CD4-positive, alpha-beta T cell treated with Interleukin-21 for 1 hour (primary cell): ENCODE results near the gene PTPN11.
"Not testable (repeated sequence)": the region's sequence is repeated elsewhere in the genome, so short reads cannot be mapped to it uniquely, and the experiment has no call there.

Source experiments
- DNase-seq: peaks from one replicate; pipeline ENCODE4 v3.0.0-alpha.2; 2020

PTPN11 gene

GRCh38 chr12:112518365-112518735, 99.6 kb downstream of the PTPN11 start:
- DNase-seq: no peak

DNA sequence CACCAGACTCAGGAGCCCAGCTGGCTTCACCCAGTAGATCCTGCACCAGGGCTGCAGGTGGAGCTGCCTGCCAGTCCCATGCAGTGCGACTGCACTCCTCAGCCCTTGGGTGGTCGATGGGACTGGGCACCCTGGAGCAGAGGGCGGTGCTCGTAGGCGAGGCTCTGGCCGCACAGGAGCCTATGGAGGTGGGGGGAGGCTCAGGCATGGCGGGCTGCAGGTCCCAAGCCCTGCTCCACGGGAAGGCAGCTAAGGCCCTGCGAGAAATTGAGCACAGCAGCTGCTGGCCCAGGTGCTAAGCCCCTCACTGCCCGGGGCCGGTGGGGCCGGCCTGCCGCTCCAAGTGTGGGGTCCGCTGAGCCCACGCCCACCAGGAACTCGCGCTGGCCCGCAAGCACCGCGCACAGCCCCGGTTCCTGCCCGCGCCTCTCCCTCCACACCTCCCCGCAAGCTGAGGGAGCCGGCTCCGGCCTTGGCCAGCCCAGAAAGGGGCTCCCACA, 101.1 kb downstream of the PTPN11 start:
- DNase-seq: not testable (repeated sequence)

DNA sequence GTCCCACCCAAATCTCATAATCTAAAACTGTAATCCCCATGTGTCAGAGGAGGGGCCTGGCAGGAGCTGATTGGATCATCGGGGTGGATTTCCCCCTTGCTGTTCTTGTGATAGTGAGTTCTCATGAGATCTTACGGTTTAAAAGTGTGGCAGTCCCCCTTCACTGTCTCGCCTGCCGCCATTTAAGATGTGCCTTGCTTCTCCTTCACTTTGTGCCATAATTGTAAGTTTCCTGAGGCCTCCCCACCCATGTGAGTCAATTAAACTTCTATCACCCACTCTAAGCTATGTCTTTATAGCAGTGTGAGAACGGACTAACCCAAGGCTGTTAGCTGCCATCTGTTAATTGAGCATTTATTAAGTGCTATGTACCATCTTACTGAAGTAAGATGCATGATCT, 105.1 kb downstream of the PTPN11 start:
- no peak for DNase-seq

GRCh38 chr12:112524269-112524668, 105.5 kb downstream of the PTPN11 start:
- no peak for DNase-seq

DNA sequence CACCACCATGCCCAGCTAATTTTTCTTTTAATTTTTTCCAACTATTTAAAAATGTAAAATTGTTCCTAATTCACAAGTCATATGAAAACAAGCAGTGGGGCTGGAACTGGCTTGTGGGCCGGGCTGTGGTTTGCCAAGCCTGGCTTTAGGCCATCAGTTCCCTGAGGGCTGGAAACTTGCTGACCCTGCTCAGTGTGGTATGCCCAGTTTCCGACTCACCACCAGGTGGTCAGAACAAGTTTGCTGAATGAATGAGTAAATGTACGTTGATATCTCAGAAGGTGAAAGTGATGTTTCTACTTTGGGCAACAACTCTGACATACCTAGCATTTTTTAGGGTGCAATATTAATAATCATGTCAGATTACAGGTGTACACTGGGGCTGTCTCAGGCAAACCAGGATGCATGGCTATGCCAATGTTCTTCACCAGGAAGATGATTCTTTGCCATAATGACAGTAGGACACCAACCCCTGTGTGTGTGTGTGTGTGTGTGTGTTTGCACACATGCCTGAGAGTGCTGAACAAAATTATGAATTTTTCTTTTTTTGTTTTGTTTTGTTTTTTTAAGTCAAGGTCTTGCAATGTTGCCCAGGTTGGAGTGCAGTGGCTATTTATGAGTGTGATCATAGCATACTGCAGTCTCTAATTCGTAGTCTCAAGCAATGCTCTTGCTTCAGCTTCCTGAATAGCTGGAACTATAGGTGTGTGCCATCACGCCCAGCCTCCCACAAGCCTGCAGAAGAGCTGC, 106.1 kb downstream of the PTPN11 start:
- DNase-seq: no peak

GRCh38 chr12:112525426-112525809, 106.7 kb downstream of the PTPN11 start:
- no peak for DNase-seq

- no peak for DNase-seq
These were observed 108.3 kb downstream of the PTPN11 start for GRCh38 chr12:112527082-112527481.

DNA sequence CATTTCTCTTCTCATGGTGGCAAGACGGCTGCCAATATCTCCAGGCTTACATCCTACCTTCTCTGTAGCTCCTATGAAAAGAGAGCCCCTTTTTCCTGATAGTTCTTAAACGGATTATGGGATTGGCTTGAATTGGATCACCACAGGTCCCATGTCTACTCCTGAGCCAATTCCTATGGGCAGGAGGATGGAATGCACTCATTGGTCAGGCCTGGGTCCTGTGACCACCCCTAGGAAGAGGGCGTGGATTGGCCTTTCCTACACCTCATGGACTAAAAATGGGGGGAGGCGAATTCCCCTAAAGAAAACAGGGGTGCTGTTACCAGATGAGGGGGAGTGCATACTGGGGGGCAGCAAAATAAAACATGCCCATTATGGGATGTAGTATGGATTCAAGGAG, 108.8 kb downstream of the PTPN11 start:
- no peak for DNase-seq

DNA sequence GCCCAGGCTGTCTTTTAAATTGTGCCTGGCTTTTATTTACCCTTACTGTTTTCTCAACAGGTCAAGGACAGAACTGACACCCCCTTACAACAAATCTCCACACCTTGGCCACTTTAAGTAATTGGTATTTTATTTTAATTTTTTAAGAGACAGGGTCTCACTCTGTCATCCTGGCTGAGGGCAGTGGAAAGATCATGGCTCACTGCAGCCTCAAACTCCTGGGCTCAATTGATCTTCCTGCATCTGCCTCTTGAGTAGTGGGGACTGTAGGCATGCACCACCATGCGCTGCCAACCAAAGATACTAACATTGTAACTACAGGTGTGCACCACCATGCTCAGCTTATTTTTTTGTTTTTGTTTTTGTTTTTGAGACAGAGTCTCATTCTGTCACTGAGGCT, 109.8 kb downstream of the PTPN11 start:
- no peak for DNase-seq

GRCh38 chr12:112530941-112531340, 112.2 kb downstream of the PTPN11 start:
- no peak for DNase-seq

DNA sequence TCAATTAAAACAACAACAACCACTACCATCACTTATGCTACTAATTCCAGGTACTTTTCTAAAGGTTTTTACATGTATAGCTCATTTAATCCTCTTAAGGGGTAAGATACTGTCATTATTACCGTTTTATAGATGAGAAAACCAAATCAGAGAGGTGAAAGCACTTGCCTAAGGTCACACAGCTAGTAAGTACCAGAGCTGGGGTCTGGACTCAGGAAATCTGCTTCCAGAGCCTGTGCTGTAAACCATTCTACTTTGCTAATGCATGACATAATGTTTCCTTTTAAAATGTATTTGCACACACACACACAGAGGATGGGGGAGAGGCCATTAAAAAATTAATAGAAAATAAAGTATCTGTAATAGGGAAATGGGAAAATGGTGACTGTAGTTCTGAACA, 113.4 kb downstream of the PTPN11 start:
- no peak for DNase-seq

DNA sequence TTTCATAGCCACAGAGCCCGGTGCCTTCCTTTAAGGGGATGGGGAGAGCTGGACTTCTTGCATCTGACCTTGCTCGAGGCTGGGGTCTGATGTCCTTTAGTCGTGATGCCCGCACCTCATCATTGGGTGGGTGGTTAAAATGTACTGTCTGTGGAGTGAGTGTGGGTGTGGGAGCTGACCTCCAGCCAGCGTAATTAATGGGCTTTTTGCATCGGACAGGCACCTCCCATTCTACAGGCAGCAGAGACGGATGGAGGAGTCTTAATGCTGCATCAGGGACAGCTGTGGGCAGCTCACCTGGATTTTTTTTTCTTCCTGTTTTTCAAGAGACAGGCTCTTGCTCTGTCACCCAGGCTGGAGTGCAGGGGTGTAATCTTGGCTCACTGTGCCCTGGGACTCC, 114.8 kb downstream of the PTPN11 start:
- no peak for DNase-seq

DNA sequence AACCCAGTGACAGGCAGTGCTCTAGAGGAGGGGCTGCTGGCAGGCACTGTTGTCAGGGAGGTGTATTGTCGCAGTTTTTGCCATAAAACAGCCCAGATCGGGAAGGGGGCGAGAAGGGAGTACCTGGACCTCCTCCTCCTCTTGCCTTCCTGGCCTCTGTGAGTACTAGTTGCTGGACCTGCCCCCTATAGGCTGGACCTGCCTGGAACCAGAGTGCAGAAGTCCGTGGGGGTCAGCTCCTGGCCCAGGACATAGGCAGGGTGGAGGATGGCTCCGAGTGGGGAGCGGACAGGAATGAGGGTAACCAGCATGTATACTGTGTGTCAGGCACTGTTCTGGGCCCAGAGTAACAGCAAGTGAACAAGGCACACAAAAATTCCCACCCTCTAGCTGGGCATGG, 116.3 kb downstream of the PTPN11 start:
- no peak for DNase-seq

DNA sequence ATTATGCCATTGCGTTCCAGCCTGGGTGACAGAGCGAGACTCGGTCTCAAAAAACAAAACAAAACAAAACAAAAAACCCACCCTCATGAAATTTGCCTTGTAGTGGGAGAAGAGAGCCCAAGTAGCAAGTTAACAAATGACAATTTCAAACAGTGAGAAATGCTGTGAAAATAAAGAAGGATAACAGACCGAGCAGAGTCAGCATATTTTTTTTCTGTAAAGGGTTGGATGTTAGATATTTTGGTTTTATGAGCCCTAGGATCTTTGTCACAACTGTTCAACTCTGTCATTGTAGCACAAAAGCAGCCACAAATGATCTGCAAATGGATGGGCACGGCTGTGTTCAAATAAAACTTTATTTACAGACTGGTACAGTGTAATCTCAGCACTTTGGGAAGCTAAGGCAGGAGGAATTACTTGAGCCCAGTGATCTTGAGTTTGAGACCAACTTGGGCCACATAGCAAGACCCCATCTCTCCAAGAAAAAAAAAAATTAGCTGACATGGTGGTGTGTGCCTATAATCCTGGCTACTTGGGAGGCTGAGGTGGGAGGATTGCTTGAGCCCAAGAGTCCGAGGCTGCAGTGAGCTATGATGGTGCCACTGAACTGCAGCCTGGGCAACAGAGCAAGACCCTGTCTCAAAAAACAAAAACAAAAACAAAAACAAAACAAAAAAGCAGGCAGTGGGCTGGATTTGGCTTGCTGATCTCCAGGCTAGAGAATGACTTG, 117.1 kb downstream of the PTPN11 start:
- DNase-seq: no peak

GRCh38 chr12:112536367-112536730, 117.6 kb downstream of the PTPN11 start:
- no peak for DNase-seq

DNA sequence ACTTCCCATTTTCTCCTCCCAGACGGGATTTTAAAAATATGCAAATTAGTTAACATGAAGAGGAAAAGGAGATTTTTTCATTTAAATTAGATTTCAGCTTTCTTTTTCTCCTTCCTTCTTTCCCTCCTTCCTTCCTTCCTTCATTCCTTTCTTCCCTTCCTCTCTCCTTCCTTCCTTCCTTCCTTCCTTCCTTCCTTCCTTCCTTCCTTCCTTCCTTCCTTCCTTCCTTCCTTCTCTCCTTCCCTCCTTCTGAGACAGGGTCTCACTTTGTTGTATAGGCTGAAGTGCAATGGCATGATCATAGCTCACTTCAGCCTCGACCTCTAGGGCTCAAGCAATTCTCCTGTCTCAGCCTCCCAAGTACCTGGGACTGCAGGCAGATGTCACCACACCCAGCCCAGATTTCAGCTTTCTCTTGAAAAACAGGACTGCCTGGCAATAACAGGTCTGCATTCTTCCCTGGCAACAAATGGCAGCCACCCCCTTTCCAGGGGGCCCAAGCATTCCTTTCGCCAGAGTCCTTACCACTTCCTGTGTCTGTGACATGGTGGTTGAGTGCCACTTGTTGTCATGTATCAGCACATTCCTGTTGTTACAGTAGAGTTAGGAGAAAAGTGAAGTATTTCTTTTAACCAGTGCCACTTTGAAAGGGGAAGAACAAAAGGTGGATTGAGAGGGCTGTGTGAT, 119.1 kb downstream of the PTPN11 start:
- no peak for DNase-seq

GRCh38 chr12:112538740-112539139, 120.0 kb downstream of the PTPN11 start:
- DNase-seq: no peak

DNA sequence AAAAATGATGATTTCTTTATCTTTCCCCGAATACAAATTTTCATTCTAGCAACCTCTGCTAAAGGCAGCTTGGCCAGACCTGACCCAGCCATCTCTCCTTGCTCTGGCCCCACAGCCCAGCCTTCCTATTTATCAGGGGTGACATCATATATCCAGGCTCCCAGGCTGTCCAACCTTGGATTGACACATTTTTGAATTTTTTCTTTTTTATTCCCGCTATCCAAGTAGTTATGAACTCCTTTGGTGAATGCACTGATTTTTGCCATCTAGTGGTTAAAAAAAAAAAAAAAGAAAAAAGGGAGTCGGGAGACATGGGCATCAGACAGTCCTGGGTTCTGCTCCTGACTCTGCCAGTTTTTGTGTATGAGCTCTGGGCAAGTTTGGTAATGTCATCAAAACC, 120.5 kb downstream of the PTPN11 start:
- DNase-seq: no peak

DNA sequence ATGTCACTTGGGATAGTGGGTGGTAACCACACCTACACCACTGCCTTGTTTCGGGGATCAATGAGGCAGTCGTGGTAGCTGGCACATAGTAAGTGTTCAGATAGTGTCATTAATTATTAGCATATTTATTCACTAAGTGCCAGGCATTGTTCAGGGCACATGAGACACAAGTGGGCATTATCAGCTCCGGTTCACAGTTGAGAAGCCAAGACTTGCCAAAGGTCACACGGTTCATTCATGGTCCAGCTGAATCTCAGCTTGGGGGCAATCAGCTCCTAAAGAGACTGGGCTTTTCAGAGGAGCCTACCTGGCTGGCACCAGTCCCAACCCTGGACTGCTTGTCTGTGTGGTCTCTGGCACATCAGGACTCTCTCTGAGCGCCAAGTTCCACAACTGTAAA, 121.3 kb downstream of the PTPN11 start:
- DNase-seq: no peak

DNA sequence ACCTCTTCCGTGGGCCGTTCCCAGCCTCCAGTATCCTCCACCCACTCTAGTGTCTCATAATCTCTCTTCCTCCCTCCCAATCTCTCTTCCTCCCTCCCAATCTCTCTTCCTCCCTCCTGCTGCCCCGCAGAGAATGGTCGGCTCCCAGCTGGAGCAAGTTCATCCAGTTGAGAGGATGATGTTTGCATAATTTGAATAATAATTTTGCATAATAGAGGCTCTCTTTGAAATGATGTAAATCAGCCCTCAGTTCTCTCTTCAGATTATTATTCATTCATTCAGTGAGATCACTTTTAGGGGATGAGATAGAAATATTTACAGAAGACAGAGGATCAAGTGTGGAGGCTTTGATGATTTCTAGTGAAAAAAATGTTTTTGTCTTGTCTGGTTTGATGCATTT, 125.0 kb downstream of the PTPN11 start:
- DNase-seq: no peak

- no peak for DNase-seq
These were observed 127.6 kb downstream of the PTPN11 start for GRCh38 chr12:112546339-112546738.

- no peak for DNase-seq
These were observed 128.2 kb downstream of the PTPN11 start for GRCh38 chr12:112546996-112547395.

GRCh38 chr12:112549031-112549430, 130.3 kb downstream of the PTPN11 start:
- no peak for DNase-seq

- no peak for DNase-seq
These were observed 132.9 kb downstream of the PTPN11 start for GRCh38 chr12:112551681-112552080.
